OCI-LY3 (cell line): ENCODE data around the gene SAMM50.

Experiments
- EZH2phosphoT487 ChIP-seq: fragments of 200-600 bp; shearing (Covaris generic); IDR thresholded peaks from 2 replicates; pipeline ENCODE4 v1.6.1; 2018; ENCODE audit warnings: antibody characterized with exemption, mixed run types, low read depth
- TF ChIP-seq, protein P1 (sequence below): fragments of 200-600, 300-600 bp; sonication (generic); IDR thresholded peaks from 2 replicates; pipeline ENCODE4 v1.5.1; 2014; ENCODE audit warnings: antibody characterized with exemption, low read length, low read depth

DNA sequence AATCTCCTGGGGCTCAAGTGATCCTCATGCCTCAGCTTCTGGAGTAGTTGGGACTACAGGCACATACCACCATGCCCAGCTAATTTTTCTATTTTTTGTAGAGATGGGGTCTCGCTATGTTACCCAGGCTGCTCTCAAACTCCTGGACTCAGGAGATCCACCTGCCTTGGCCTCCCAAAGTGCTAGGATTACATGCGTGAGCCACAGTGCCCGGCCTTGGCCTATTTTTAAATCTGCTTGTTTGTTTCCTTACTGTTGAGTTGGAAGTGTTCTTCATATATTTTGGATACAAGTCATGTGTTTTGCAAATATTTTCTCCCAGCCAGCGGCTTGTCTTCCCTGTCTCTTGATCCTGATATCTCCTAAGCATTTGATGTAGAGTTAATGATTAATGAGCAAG lies 73.8 kb downstream of the SAMM50 start:
- TF ChIP-seq, protein P1, sequence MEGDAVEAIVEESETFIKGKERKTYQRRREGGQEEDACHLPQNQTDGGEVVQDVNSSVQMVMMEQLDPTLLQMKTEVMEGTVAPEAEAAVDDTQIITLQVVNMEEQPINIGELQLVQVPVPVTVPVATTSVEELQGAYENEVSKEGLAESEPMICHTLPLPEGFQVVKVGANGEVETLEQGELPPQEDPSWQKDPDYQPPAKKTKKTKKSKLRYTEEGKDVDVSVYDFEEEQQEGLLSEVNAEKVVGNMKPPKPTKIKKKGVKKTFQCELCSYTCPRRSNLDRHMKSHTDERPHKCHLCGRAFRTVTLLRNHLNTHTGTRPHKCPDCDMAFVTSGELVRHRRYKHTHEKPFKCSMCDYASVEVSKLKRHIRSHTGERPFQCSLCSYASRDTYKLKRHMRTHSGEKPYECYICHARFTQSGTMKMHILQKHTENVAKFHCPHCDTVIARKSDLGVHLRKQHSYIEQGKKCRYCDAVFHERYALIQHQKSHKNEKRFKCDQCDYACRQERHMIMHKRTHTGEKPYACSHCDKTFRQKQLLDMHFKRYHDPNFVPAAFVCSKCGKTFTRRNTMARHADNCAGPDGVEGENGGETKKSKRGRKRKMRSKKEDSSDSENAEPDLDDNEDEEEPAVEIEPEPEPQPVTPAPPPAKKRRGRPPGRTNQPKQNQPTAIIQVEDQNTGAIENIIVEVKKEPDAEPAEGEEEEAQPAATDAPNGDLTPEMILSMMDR = no peak
- no peak for TF ChIP-seq EZH2phosphoT487
